Mucosa of descending colon (tissue), 3 donors: ENCODE results near the gene ERC1. TPM values are rescaled to one million over a fixed set of nuclear protein-coding genes. Genes with fewer than 3 reads are reported as not detected.

ENCODE experiments used
- ATAC-seq: fragments of 200-7000 bp; cut with Tn5 transposase; one replicate; pipeline ENCODE4 v1.9.1; 2020; ENCODE audit warnings: mild to moderate bottlenecking, moderate library complexity
- DNase-seq, 3 donors: peaks; one replicate each; pipeline ENCODE4 v3.0.0-alpha.2; 2020
- H3K36me3 ChIP-seq: fragments of 200-600 bp; one replicate; pipeline ENCODE4 v1.8.0; 2021; ENCODE audit warnings: low read depth, mild to moderate bottlenecking
- H3K4me1 ChIP-seq: fragments of 200-600 bp; one replicate; pipeline ENCODE4 v1.8.0; 2021; ENCODE audit warnings: low read depth, mild to moderate bottlenecking
- H3K4me3 ChIP-seq: fragments of 200-600 bp; one replicate; pipeline ENCODE4 v1.8.0; 2021; ENCODE audit warnings: mild to moderate bottlenecking
- H3K9me3 ChIP-seq: fragments of 200-600 bp; one replicate; pipeline ENCODE4 v1.8.0; 2021; ENCODE audit warnings: mild to moderate bottlenecking
- CTCF ChIP-seq: fragments of 200-600 bp; IDR thresholded peaks from one replicate; pipeline ENCODE4 v1.8.0; 2022; ENCODE audit warnings: antibody characterized with exemption, mild to moderate bottlenecking
- intact Hi-C, 2 donors: fragments of 100-400 bp; cut with DNase I in 1 of 2; cut with micrococcal nuclease in 1 of 2; formaldehyde crosslinking; loops; one replicate each; pipeline versions ENCODE4 v1.11.0 to v1.11.1; 2022; cut with DNase I, micrococcal nuclease
- total RNA-seq, 3 donors: library from RNA; stranded (reverse); fragmentation: NEBNext Ultra II Directional in 2 of 3; extraction: Animal tissue kit (Norgen Biotek cat#: 25700) in 2 of 3; gene quantifications; one replicate each; pipeline versions ENCODE4 v1.2.1 to v1.2.4, GENCODE V29; 2021 to 2023
- donor health status: DM: no; HTN: no; CAD: no; lungs with moderate emphysema.
- donor health status: DM: no; HTN: no; CAD: no.
- donor health status: DM: no; HTN: yes; CAD: no.

ERC1 gene
- total RNA-seq, 3 donors from 2014 or later = 42.6 to 76.3 (median 49.6) TPM

DNA sequence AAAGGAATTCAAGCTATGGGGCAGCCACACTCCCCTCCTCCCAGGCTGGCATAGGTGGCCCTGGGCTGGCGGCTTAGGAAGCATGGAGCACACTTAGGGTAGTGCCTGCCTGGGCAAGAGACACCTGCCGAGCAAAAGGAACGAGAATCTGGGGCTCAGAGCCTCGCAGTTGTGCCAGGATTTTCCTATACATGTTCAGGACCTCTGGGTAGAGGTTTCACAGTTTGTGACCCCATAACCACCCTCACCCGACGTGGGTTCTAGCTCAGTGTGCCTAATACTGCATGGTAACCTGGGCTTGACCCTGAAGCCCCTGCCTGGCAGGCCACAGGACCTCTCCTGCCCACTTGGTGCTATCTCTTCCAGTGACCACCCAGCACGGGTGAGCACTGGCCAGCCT lies 503.8 kb downstream of the ERC1 start:
- Histone ChIP-seq H3K4me3 (no peak overlapping the region), H3K9me3 (no peaks in the 10 kb centered on the region), H3K36me3 (no peaks in the 10 kb centered on the region), H3K4me1 (no peaks in the 10 kb centered on the region)
- intact Hi-C loops = no loop called here
- DNase-seq (no peak), ATAC-seq (no peak)
- TF ChIP-seq CTCF = no peak

- DNase-seq = peak; percentile 73 to 78 (median 75)
- Histone ChIP-seq H3K4me3 (no peak overlapping the region), H3K36me3 (no peaks in the 10 kb centered on the region), H3K4me1 (no peaks in the 10 kb centered on the region), H3K9me3 (no peaks in the 10 kb centered on the region)
- ATAC-seq = peak; percentile 88
- no peak for TF ChIP-seq CTCF
- intact Hi-C loops = no loop called here
Measured at GRCh38 chr12:1496162-1496900, 505.3 kb downstream of the ERC1 start.

DNA sequence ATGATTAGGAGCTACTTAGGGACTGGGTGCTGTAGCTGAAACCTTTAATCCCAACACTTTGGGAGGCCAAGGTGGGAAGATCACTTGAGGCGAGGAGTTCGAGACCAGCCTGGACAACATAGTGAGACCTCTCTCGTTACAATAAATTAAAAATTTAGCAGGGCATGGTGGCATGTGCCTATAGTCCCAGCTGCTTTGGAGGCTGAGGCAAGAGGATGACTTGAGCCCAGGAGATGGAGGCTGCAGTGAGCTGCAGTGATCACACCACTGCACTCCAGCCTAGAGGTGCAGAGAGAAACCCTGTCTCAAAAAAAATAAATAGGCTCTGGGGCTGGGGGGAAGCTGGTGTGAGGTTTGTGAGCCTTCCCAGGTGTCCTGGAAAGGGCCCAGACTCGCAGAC lies 506.1 kb downstream of the ERC1 start:
- Histone ChIP-seq H3K36me3 (no peaks in the 10 kb centered on the region), H3K4me1 (no peaks in the 10 kb centered on the region), H3K4me3 (no peak overlapping the region), H3K9me3 (no peaks in the 10 kb centered on the region)
- DNase-seq (no peak), ATAC-seq (no peak)
- TF ChIP-seq CTCF = no peak
- intact Hi-C loops = no loop called here

DNA sequence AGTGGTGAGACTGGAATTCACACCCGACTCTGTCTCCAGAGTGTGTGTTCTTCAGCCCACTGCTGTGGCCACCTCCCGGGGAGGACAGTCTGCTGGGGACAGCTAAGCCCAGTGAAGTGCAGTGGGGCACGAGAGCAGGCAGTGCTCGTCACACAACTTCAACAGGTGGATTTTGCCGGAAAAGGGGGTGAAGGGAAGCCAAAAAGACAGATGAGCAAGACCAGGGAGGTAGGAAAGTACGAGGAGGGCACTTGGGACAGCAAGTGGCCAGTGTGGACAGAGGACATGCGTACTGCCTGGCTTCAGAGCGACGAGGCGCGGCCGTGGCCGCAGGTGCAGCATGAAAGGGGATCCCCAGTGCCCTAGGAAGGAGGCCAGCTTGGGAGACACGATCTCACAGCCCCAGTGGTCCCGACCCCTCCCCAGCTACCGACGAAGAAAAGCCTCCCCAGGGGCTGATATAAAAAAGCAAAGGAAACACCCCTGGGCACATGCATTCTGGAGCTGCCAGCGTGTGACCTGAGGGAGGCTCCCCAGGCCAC lies 507.2 kb downstream of the ERC1 start:
- no peaks in the 10 kb centered on the region for H3K9me3 ChIP-seq
- H3K36me3 ChIP-seq = no peaks in the 10 kb centered on the region
- DNase-seq (no peak), ATAC-seq (no peak)
- no peaks in the 10 kb centered on the region for H3K4me1 ChIP-seq
- H3K4me3 ChIP-seq = no peak overlapping the region
- intact Hi-C loops = no loop called here
- TF ChIP-seq CTCF = no peak

GRCh38 chr12:1499351-1499750 lies 508.3 kb downstream of the ERC1 start:
- TF ChIP-seq CTCF = no peak
- Histone ChIP-seq H3K9me3 (no peaks in the 10 kb centered on the region), H3K4me3 (no peak overlapping the region), H3K4me1 (no peaks in the 10 kb centered on the region), H3K36me3 (no peaks in the 10 kb centered on the region)
- intact Hi-C loops = no loop called here
- ATAC-seq = no peak
- DNase-seq = no peak
